Prostate gland (tissue), 2 donors: ENCODE measurements around the gene NINJ2. TPM values are rescaled to one million over a fixed set of nuclear protein-coding genes. Genes with fewer than 3 reads are reported as not detected.
A peak's percentile ranks its signal among the peaks of the same experiment; 100 is the strongest.

Source experiments
- DNase-seq: peaks from one replicate; pipeline ENCODE4 v3.0.0-alpha.2; 2019; ENCODE audit warnings: low spot score
- H3K27ac ChIP-seq, 2 donors: fragments of 200-600 bp; sonication (generic); 2 replicates each; pipeline ENCODE4 v1.5.1; 2017 to 2019
- H3K27me3 ChIP-seq: fragments of 200-600 bp; sonication (generic); replicated peaks from 2 replicates; pipeline ENCODE4 v1.5.1; 2019; ENCODE audit not compliant: insufficient read depth
- H3K36me3 ChIP-seq, 2 donors: fragments of 200-600 bp; sonication (generic); 1 replicate in 1 of 2; 2 replicates in 1 of 2; pipeline versions ENCODE4 v1.5.1 to v1.8.1; 2017 to 2019
- H3K4me1 ChIP-seq: fragments of 200-600 bp; sonication (generic); replicated peaks from 2 replicates; pipeline ENCODE4 v1.5.1; 2019
- H3K4me3 ChIP-seq, 2 donors: fragments of 200-600 bp; sonication (generic); 2 replicates each; pipeline ENCODE4 v1.5.1; 2017 to 2019
- H3K9me3 ChIP-seq: fragments of 200-600 bp; sonication (generic); 2 replicates; pipeline ENCODE4 v1.5.1; 2017
- POLR2A ChIP-seq: fragments of 450-650 bp; IDR thresholded peaks from one replicate; pipeline ENCODE4 v1.6.1; 2016; ENCODE audit warnings: antibody characterized with exemption, mild to moderate bottlenecking
- POLR2AphosphoS5 ChIP-seq: sonication (generic); formaldehyde crosslinking; IDR thresholded peaks from one replicate; pipeline ENCODE4 v1.6.1; 2017; ENCODE audit warnings: antibody characterized with exemption
- WGBS: methylation state at CpG from one replicate; pipeline ENCODE4 v1.1.5; 2018; 5-methylcytosine and 5-hydroxymethylcytosine counted together
- intact Hi-C: fragments of 100-400 bp; cut with DNase I; formaldehyde crosslinking; loops from one replicate; pipeline ENCODE4 v1.14.2; 2022
- total RNA-seq, 2 donors: library from RNA; depleted of rRNA; stranded (reverse); fragments of >200 nt; gene quantifications; one replicate each; pipeline ENCODE4 v1.1.0, GENCODE V29; 2016
- TF ChIP-seq, protein P1 (sequence below), 4 experiments: fragments of 200-600 bp in 2 of 4; fragments of 450-650 bp in 2 of 4; sonication (generic) in 2 of 4; IDR thresholded peaks; 1 replicate in 3 of 4; 2 replicates in 1 of 4; pipeline ENCODE4 v1.5.1; 2016 to 2019; ENCODE audit warnings: antibody characterized with exemption in 4 of 4, mild to moderate bottlenecking in 2 of 4, moderate library complexity in 2 of 4

The NINJ2 gene
- total RNA-seq, 2 donors from 2014 or later, result 1.1 to 17.3 TPM

- WGBS, result 54% methylated on average over 12 of the region's 19 CpGs
- Histone ChIP-seq H3K4me3 (no peak overlapping the region), H3K36me3 (no peaks in the 10 kb centered on the region), H3K9me3 (no peaks in the 10 kb centered on the region), H3K4me1 (peaks cover 2% of the 10 kb centered on the region), H3K27me3 (no peaks in the 10 kb centered on the region), H3K27ac (peak overlapping the region; percentile 82 to 90)
- intact Hi-C loops, result loop anchor here (2.0 to 10.0 kb wide), 5 partner anchors 70 to 1023 kb away; partner anchors contain the start of genes FBXL14, RAD52 and WNK1
- no peak for DNase-seq
- TF ChIP-seq, protein P1, sequence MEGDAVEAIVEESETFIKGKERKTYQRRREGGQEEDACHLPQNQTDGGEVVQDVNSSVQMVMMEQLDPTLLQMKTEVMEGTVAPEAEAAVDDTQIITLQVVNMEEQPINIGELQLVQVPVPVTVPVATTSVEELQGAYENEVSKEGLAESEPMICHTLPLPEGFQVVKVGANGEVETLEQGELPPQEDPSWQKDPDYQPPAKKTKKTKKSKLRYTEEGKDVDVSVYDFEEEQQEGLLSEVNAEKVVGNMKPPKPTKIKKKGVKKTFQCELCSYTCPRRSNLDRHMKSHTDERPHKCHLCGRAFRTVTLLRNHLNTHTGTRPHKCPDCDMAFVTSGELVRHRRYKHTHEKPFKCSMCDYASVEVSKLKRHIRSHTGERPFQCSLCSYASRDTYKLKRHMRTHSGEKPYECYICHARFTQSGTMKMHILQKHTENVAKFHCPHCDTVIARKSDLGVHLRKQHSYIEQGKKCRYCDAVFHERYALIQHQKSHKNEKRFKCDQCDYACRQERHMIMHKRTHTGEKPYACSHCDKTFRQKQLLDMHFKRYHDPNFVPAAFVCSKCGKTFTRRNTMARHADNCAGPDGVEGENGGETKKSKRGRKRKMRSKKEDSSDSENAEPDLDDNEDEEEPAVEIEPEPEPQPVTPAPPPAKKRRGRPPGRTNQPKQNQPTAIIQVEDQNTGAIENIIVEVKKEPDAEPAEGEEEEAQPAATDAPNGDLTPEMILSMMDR (IDR thresholded peaks at IDR 0.05), result no peak
- no peak for TF ChIP-seq POLR2AphosphoS5
- TF ChIP-seq POLR2A, result no peak
Measured at GRCh38 chr12:571795-572531, 91.3 kb downstream of the NINJ2 start.

GRCh38 chr12:570921-571794 is 92.1 kb downstream of the NINJ2 start:
- Histone ChIP-seq H3K4me3 (peak overlapping the region; percentile 46 to 47), H3K4me1 (peaks cover 2% of the 10 kb centered on the region)

DNA sequence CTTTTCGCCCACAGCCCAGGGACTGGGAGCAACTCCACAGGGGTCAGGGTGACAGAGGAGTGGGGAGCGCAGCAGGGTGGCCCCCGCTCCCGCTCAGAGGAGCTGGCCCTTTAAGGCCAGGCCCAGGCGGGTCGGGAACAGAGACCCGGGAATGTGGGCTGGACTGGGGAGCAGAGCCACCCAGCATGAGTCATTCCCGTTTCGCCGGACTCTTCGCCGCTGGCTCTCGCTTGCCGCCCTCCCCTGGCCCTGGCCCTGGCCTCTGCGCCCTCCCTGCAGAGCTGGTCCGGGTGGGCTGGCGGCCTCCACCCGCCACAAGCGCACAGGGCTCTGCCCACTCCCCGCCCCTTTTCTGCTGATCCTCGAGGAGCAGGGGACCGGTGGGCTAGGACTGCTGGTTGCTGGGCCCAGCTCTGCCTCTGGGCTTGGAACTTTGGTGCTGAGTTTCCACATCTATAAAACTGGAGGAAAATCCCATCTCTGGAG is 92.8 kb downstream of the NINJ2 start:
- Histone ChIP-seq H3K4me1 (peaks cover 2% of the 10 kb centered on the region), H3K36me3 (no peaks in the 10 kb centered on the region), H3K27me3 (no peaks in the 10 kb centered on the region), H3K27ac (peak overlapping the region; percentile 82 to 90), H3K4me3 (peak overlapping the region; percentile 46 to 47), H3K9me3 (no peaks in the 10 kb centered on the region)
- TF ChIP-seq POLR2AphosphoS5, result peak; percentile 45
- TF ChIP-seq, protein P1 (IDR thresholded peaks at IDR 0.05), result no peak
- intact Hi-C loops, result loop anchor here (2.0 to 10.0 kb wide), 5 partner anchors 72 to 1024 kb away; partner anchors contain the start of genes FBXL14, RAD52 and WNK1
- peak; percentile 44 for DNase-seq
- WGBS, result 6% methylated on average over 22 of the region's 22 CpGs

More at GRCh38 chr12:570921-571794, 92.1 kb downstream of the NINJ2 start:
- intact Hi-C loops, result loop anchor here (2.0 to 10.0 kb wide), 5 partner anchors 71 to 1024 kb away; partner anchors contain the start of genes FBXL14, RAD52 and WNK1
- WGBS, result 23% methylated on average over 22 of the region's 22 CpGs
- peak; percentile 81 for DNase-seq
- Histone ChIP-seq H3K27me3 (no peaks in the 10 kb centered on the region), H3K36me3 (no peaks in the 10 kb centered on the region), H3K27ac (peak overlapping the region; percentile 82 to 90), H3K9me3 (no peaks in the 10 kb centered on the region)
- TF ChIP-seq, protein P1 (IDR thresholded peaks at IDR 0.05), result no peak
- TF ChIP-seq POLR2AphosphoS5, result peak; percentile 62

DNA sequence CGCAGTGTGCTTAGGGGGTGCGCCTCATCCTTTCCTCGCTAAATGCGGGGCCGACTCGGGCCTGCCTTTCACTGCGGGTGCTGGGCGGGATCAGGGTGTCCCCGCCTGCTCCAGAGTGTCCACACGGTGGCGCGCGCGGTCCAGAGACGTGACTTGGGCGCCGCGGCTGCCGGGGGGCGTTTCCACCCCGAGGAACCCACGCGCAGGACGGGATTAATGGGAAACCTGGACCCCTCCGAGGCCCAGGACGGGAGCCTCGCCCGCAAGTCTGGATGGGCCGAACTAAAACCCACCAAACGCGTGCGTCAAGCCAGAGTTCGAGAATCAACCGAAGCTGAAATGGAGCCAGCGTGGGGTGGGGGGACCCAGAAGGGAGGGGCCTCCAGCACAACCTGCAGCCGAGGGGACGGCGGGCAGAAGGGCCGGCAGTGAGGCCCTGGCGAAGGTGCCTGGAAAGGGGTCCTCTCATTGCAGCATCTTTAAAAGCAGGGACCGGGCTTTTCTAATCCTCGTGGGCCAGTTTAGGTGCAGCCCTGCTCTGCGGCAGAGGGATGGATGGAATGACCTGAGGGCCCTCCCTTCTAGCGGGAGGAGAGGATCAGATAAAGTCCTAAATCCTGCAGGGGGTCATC is 93.3 kb downstream of the NINJ2 start:
- H3K27me3 ChIP-seq, result no peaks in the 10 kb centered on the region
- H3K4me3 ChIP-seq, result peak overlapping the region; percentile 46 to 47
- H3K27ac ChIP-seq, result peak overlapping the region; percentile 82 to 90
- TF ChIP-seq POLR2A, result peak; percentile 11
- TF ChIP-seq, protein P1 (IDR thresholded peaks at IDR 0.05), result peak; percentile 88 to 96 (median 90)
- TF ChIP-seq POLR2AphosphoS5, result peak; percentile 52
- DNase-seq, result peak; percentile 77
- peaks cover 2% of the 10 kb centered on the region for H3K4me1 ChIP-seq
- no peaks in the 10 kb centered on the region for H3K9me3 ChIP-seq
- WGBS, result 2% methylated on average over 31 of the region's 44 CpGs
- H3K36me3 ChIP-seq, result no peaks in the 10 kb centered on the region
- intact Hi-C loops, result loop anchor here (2.0 to 10.0 kb wide), 6 partner anchors 72 to 1025 kb away; partner anchors contain the start of genes FBXL14, RAD52 and WNK1
